Lung microvascular endothelial cell (primary cell): ENCODE results near the gene PACSIN2. TPM values are rescaled to one million over a fixed set of nuclear protein-coding genes. Genes with fewer than 3 reads are reported as not detected.
"Not testable (repeated sequence)": the region's sequence is repeated elsewhere in the genome, so short reads cannot be mapped to it uniquely, and the experiment has no call there.

ENCODE experiments used
- DNase-seq, 2 donors: peaks; one replicate each; pipeline versions ENCODE4 v3.0.0 to v3.0.0-alpha.2; 2010; ENCODE audit warnings: low read depth in 2 of 2
- total RNA-seq: library from RNA; depleted of rRNA; stranded (reverse); fragments of >200 nt; gene quantifications from 2 replicates; pipeline ENCODE4 v1.2.1, GENCODE V29; 2014

The PACSIN2 gene
- total RNA-seq, 1 donor from 2014 or later: 88.9 TPM

DNA sequence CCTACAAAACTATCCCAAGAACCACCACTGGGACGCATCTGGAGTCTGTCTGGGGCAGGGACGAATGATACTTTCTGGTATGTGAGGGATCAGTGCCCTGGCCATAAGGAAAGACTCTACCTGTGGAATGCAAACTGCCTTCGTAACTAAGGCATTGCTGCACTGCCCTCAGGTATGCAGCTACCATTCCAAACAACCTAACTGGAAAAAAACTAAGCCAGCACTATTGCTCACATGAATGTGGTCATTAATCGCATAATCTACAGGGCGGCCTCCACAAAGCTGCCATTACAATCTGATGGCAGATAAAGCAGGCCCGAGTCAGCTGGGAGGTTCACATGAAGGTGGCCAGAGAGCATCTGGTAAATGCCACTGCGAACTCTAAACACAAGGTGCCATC, 3.9 kb downstream of the PACSIN2 start:
- no peak for DNase-seq

DNA sequence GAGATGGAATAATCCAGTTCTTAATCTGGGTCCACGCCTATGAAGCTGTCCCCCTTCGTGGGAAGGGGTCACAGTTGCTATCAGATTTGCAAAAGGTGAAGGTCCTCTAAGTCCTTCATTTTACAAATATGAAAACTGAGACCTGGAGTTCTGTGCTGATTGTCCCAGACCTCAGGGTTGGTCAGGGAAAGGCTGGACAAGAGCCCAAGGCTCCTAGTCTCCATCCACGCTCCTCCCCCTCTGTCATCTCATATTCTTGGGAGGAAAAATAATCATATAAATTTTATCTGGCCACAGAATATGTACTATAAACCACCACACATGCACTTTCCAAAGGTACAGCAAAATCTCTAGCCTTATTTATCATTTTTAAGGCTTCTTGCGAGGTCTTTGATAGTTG, 5.5 kb downstream of the PACSIN2 start:
- DNase-seq: no peak

DNA sequence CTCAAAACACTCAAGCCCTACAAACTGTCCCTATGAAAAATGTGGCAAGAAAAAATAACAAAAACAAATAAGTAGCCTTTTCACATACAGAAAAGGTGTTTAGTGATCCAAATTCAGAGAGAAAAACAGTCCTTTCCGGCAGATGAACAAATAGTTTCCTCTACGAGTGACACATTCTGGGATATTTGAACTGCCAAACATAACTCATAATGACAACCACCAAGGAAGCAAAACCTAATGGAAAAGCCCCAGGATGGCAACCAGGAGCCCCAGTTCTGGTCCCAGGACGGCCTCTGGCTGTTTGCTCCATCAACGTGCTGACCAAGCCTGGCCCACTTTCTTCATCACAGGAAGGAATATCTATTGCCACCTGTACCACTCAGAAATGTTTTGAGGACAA, 6.0 kb downstream of the PACSIN2 start:
- peak; percentile 43 to 71 for DNase-seq

DNA sequence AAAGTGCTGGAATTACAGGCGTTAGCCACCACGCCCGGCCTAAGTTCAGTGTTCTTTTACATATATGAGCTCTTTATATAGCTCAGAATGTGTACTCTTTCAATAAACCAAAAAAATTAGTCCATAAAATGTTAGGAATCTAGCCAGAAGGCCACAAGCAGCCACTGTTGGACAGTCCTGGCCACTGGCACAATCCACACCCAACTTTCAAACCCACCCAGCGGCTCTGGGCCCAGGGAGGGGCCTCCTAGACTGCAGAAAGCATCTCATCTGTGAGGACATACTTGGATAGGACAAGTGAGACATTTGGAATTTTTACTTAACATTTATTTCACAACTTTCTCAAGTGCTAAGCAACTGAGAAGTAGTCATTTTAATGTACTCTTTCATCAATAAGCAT, 6.4 kb downstream of the PACSIN2 start:
- DNase-seq: no peak

DNA sequence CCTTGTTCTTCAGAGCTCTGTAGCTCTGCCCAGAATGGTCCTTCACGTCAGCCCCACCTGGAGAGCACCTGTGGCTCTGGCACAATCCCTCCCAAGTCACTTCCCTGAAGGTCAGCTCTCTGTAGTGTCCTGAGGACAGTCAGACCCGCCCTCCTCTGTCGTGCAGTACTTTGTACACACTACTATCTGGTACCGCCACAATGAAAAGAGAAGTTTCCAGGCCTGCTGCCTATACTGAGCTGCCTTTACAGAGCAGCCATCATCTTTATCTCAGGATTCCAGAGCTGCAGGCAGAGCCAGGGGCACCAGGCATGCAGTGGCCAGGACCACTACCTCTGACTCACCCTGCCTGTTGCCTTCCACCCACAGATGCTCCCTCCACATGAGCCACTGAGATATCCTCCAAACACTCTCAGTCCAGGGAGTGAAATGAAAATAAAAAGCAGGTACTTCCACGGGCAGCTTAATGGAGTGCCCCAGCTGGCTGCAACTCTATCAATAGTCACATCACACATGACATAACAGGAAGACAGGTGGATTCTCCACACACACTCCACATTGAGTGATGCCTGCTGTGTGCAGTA, 7.3 kb downstream of the PACSIN2 start:
- DNase-seq: peak; percentile 48 to 50

DNA sequence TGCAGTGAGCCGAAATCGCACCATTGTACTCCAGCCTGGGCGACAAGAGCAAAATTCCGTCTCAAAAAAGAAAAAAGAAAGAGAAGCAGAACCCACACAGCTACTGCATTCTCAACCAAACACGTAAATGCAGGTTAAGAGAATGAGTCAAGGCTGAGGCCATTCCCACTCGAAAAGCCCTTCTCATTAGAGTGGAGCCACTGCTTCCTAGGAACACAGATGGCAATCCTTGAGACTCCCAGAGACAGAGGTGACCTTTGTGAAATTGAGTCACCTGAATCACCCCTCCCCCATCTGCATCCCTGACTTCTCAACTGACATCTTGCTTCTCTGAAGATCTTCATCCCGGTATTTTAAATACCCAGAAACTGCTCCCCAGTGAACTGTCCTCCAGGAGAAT, 8.2 kb downstream of the PACSIN2 start:
- no peak for DNase-seq

DNA sequence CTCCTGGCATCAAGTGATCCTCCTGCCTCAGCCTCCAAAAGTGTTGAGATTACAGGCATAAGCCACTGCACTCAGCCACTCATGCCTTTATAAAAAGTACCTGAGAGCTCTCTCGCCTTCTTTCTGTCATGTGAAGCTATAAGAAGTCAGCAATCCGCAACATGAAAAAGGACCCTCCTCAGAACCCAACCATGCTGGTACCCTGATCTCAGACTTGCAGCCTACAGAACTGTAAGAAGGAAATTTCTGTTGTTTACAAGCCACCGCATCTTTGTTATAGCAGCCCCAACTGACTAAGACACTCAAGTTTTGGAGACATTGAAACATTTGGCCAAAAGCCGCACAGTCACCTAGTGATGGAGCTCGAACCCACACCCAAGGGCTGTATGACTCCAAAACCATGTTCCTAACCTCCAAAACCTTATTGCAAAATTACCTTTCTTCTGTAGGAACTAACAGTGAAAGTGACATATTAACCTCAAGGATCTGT, 8.9 kb downstream of the PACSIN2 start:
- no peak for DNase-seq

DNA sequence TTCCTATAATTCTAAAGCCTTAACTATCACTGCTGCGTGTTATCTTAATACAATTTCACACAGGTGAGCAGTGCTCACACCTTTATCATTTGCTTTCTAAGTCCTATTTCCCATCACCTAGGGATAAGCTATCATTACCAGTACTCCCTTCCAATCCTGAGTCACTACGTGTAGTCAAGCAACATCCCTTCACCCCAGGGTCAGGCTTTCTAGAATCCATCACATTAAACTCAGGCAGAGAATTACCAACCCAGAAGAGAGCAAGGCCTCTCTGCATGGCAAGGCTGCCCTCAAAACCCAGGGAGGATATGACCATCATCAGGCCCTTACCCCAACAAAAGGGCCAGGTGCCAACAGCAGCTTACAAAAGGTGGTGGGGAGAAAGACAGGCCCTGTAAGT, 9.8 kb downstream of the PACSIN2 start:
- no peak for DNase-seq

DNA sequence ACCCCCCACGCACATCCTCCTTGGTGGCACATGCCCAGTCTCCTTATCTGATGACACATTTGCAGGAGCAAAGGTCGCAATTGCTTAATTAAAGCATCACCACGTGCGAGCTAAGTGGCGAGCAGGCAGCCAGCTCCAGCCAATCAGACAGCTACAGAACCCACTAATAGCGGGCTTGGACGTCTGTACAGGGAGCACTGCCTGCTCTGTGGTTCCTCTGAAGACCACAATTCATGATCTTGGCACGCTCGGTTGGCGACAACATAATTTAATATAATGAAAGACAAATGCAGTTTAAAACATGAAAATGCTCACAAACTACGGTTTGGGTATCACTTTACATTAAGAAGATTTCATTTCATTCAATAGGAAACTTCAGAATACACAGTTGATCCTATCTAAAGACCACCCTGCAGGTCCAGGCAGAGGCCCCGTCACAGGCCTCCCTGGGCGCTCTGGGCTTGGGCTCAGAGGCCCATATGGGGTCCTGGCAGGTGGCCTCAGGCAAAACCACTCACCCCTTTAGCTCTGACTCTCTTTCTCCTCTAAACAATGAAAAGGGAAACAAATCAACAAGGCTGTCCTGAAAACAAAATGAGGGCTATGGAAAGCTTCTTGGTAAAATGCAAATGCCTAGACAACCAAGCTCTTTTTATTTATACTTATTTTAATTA, 10.4 kb downstream of the PACSIN2 start:
- DNase-seq: no peak

DNA sequence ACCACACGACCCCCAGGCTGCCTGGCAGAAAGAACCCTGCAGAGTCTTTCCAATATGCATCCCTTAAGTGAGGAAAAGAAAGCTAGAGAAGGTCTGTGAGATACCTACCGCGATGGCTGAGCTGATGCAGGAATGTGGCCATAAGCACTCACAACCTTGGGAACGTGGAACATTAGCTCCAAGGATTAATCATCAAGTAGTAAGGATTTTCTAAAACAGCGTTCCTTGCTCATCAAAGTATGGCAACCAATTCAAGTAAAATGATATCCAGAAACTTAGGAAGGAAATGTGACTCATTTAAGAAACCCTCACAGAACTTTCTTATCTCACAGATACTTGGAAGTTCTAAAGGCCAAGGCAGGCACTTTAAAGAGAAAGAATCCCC, 12.8 kb downstream of the PACSIN2 start:
- DNase-seq: peak in 1 of 2 donors; percentile 82

DNA sequence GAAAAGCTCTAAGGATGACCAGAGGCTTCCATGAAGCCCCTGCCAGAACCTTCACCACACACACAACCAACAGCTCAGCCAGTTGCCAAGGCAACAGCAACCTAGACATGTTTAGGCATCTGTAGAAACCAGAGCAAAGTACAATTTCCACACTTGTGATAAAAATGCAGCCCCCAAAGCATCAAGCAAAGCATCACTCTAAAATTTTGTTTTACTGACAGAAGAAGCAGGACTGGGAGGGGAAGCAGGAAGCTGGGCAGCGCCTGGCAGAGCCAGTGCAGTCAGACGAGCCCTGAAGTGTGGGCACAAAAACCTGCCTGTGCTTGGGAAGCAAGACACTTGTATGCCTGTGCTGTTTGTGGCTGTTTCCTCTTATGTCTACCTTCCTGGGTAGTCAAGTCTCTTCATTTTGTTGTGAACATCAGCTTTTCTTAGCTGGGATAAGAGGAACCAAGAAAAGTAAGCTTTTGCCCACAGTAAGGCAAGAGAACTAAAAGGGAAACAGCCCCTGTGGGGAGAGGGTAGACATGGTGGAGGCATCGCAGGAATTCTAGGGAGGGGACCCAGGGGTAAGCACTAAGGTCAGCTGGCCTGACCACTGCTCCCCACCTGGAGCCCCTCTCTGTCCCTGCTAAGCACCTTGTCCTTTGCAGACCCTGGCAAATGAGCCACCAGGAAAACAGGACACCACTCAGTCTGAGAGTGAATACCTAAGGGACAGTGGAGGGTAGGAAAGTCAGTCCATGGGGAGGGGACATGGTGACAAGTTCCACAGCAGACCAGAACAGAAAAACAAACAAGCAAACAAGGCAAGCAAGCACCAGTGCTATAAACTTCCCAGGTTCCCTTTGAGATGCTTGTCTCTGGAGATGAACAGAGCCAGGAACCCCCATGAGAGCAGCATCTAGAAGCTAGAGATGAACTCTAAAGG, 13.4 kb downstream of the PACSIN2 start:
- peak; percentile 40 to 43 for DNase-seq

DNA sequence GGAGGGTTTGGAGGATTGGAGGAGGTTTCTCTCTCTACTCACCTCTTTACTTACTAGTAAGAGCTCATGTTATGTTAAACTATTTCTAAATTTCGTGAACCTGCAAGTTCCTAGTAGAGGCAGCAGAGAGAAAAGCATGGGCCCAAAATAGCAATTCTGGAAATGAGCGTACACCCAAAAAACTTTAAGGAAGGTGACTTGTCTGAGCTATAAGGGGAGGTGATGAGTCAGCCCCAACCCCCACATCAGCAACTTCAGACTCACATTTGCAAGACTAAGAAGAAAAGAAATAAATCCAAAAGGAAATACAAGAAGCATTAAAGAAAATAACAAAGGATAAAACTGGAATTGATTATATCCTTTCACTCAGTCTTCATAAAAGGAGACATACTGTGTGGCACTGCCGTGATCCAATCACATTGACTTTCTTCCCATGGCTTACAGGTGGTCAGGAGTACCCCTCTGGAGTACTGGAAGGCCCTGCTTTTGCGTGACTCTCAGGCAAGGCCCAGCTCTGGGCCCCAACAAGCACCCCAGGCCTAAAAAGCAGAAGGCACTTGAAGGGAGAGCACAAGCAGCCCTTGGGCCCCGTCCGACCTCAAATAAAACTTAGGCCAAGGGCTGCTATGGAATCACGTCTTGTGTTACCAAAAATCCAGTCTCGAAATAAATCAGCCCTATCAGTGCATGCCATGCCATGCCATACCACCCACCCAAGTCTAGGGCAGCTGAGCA, 14.3 kb downstream of the PACSIN2 start:
- peak in 1 of 2 donors; percentile 57 for DNase-seq

DNA sequence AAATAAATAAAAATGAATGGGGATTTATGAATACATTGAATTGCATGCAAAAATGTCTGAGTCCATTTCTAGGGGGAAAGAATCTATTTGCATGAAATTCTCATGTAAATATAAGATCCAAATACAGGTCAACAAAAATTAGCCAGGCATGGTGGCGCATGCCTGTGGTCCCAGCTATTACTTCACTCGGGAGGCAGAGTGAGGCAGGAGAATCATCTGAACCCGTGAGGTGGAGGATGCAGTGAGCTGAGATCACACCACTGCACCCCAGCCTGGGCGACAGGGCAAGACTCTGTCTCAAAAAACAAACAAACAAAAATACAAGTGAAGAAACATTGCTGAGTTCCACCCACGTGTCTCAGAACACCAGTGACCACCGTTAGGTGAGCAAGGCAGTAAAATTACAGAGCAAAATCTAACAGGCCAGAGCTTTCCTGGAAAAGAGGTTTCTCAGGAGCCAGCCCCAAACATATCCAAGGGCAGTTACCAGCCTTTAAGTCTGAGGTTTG, 17.3 kb downstream of the PACSIN2 start:
- DNase-seq: no peak

DNA sequence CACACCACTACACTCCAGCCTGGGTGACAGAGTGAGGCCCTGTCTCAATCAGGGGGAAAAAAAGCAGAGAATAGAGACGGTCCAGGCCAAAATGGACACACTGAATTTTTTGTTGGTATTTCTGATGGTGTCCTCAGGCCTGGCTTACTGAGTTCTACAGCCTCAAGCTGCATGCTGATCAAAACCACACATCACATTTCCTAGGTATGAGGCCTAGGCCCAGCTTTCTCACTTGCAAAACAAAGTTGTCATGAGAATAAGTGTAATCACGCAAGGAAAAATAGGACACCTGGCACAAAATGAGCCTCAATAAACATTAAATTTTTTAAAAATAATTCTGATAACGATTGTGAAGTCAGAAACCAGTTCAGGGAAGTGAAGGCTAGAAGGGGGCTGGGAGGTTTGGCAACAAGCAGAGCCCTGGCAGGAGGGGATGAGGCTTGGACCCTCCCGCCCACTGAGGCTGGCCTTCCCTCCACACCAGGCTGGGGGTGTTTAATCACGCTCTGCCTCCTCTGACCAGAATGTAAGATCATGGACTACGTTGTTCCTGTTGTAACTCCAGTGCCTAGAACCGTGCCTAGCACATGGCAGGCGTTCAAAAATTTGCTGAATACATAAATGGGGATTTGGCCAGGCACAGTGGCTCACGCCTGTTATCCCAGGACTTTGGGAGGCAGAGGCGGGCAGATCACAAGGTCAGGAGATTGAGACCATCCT, 18.1 kb downstream of the PACSIN2 start:
- DNase-seq: no peak

DNA sequence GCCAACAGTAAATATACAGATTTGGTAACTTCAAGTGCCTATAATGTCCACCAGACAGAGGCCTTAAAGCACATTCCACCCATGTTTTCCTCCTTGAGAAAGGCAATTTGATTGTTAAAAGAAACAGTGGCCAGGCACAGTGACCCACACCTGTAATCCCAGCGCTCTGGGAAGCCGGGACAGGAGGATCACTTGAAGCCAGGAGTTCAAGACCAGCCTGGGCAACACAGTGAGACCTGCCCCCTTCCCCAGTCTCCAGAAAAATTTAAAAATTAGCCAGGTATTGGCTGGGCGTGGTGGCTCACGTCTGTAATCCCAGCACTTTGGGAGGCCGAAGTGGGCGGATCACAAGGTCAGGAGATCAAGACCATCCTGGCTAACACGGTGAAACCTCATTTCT, 19.3 kb downstream of the PACSIN2 start:
- DNase-seq: not testable (repeated sequence)

DNA sequence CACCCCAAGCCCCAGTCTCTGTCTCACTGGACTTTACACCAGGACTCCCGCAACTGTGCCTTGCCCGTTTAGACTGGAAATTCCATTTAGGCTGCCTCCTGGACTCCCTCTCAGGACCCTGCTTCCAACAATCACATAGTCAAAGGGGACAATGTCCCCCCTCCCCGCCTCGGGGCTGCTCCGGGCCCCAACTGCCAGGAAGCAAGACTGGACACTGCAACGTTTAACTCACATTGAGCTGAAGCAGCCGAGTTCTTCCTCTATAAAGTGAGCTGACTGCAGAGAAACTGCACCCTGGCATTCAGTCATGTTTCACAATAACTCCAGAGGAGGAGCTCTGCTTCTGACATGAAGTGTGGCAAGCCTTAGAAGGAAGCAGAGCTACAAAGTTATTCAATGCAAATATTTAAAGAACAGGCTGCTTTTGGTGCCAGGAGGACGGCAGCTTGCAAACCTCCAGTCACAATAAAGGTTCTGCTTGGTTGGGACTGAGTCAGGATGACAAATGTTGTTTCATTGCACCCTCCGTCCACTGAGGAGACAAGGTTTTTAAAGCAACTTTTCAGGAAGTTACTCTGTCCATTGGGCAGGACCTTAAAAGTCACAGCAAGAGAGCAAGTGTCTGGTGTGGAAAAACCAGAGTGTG, 19.9 kb downstream of the PACSIN2 start:
- peak in 1 of 2 donors; percentile 56 for DNase-seq

DNA sequence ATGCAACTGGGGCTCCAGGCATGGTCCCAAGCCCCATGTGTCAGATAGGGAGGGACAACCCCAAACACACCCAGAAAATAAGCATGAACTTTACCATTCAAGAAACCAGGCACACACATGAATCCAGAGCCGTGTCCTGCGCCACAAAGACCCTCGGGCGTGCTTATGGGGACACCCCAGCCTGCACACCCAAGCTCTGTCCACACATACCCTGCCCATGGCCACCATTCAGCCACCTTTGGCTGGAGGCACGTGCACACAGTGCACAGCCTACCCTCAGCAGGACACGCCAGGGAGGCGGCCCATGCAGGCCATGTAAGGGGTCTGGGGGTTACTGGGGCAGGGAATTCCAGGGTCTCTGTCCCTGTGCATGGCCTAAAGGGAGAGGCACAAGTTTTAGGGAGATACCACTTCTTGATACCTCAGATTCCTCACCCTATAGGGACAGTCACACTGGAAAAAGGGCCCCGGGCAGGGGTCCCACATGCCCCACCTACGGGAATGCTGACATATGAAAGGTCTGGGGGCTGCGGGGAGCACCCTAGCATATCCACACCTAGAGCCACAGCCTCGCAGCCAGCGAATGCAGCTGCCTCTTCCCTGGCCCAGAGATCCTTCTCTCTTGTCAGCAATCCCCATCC, 20.6 kb downstream of the PACSIN2 start:
- DNase-seq: no peak

DNA sequence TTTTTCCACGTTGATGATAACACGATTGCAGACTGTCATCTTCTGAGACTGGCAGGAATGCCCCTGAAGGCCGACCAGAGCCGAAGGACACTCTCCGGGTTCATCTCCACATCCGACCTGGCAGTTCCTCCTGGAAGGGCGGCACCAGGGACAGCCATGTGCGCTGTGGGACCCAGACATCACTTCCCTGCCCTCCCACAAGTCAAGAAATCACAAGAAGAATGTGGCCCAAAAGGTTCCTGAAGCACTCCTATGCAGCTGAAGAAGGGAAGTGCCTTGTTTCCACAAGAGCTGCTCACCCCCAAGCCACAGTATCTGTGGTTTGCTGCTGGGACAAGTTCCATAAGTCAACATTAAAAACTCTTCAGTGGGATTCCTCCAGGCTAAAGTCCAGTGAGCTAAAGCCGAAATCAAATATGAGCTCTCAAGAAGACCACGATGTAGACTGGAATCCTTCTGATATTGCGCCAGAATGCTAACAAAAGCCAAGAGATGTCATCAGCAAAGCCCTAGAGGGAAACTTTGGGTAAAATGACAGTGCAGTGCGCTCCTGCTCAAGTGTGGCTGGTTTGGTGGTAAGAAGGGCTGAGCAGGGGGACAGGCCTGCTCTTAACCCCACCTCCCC, 21.2 kb downstream of the PACSIN2 start:
- no peak for DNase-seq

DNA sequence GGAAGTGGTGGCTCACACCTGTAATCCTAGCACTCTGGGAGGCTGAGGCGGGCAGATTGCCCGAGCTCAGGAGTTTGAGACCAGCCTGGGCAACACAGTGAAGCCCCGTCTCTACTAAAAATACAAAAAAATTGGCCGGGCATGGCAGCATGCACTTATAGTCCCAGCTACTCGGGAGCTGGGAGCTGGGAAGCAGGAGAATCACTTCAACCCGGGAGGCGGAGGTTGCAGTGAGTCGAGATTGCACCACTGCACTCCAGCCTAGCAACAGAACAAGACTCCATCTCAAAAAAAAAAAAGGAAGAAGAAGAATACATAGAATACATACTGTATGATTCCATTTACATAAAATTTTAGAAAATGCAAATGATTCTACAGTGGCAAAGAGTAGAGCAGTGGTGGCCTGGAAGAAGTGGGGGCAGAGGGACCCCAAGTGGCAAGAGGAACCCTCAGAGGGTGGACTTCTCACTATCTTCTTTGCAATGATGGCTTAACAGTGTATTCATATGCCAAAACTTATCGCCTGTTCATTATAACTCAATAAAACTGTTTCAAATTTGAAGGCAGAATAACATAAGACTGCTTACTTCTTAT, 22.0 kb downstream of the PACSIN2 start:
- DNase-seq: no peak
